ENCODE results near the gene IQSEC3. TPM values are rescaled to one million over a fixed set of nuclear protein-coding genes. Genes with fewer than 3 reads are reported as not detected.
A peak's percentile ranks its signal among the peaks of the same experiment; 100 is the strongest.

The IQSEC3 gene
- total RNA-seq, 1 experiment from 2014 or later = not detected

GRCh38 chr12:153080-153746, 86.6 kb downstream of the IQSEC3 start:
- DNase-seq (ENCODE audit: unreplicated experiment) = peak; percentile 68
- H3K4me3 Mint-ChIP-seq (ENCODE audit: unreplicated experiment) = no peak overlapping the region
- H3K4me1 Mint-ChIP-seq (ENCODE audit: insufficient read depth, unreplicated experiment) = peaks cover 13% of the 10 kb centered on the region
- intact Hi-C loops (cut with micrococcal nuclease) = no loop called here
- H3K27ac Mint-ChIP-seq (ENCODE audit: low read depth, unreplicated experiment) = no peak overlapping the region
- no peaks in the 10 kb centered on the region for H3K9me3 Mint-ChIP-seq (ENCODE audit: unreplicated experiment)
- H3K36me3 Mint-ChIP-seq (ENCODE audit: insufficient read depth, unreplicated experiment) = no peaks in the 10 kb centered on the region
- BruUV-seq (replicated peaks) = no TSS peak
- peak; percentile 71 for TF ChIP-seq CTCF (IDR thresholded peaks at IDR 0.05; ENCODE audit: unreplicated experiment)
- ChIA-PET POLR2A (no interaction called here), CTCF (interaction anchor here (0.7 to 1.3 kb wide), 3 partner anchors 21 to 96 kb away, joined by 3 to 5 read pairs (median 3); no protein-coding TSS in a partner anchor)
- peaks cover 44% of the 10 kb centered on the region for H3K27me3 Mint-ChIP-seq (ENCODE audit: insufficient read depth, unreplicated experiment)

GRCh38 chr12:154058-154457, 87.5 kb downstream of the IQSEC3 start:
- ChIA-PET CTCF (no interaction called here), POLR2A (no interaction called here)
- no peaks in the 10 kb centered on the region for H3K36me3 Mint-ChIP-seq (ENCODE audit: insufficient read depth, unreplicated experiment)
- no peak for DNase-seq (ENCODE audit: unreplicated experiment)
- peaks cover 7% of the 10 kb centered on the region for H3K4me1 Mint-ChIP-seq (ENCODE audit: insufficient read depth, unreplicated experiment)
- no peaks in the 10 kb centered on the region for H3K9me3 Mint-ChIP-seq (ENCODE audit: unreplicated experiment)
- TF ChIP-seq CTCF (IDR thresholded peaks at IDR 0.05; ENCODE audit: unreplicated experiment) = no peak
- intact Hi-C loops (cut with micrococcal nuclease) = no loop called here
- BruUV-seq (replicated peaks) = no TSS peak
- H3K4me3 Mint-ChIP-seq (ENCODE audit: unreplicated experiment) = no peak overlapping the region
- peaks cover 40% of the 10 kb centered on the region for H3K27me3 Mint-ChIP-seq (ENCODE audit: insufficient read depth, unreplicated experiment)
- H3K27ac Mint-ChIP-seq (ENCODE audit: low read depth, unreplicated experiment) = no peak overlapping the region

GRCh38 chr12:155006-155405, 88.4 kb downstream of the IQSEC3 start:
- CTCF ChIA-PET = no interaction called here
- no peaks in the 10 kb centered on the region for H3K36me3 Mint-ChIP-seq (ENCODE audit: insufficient read depth, unreplicated experiment)
- peaks cover 33% of the 10 kb centered on the region for H3K27me3 Mint-ChIP-seq (ENCODE audit: insufficient read depth, unreplicated experiment)
- peaks cover 7% of the 10 kb centered on the region for H3K4me1 Mint-ChIP-seq (ENCODE audit: insufficient read depth, unreplicated experiment)
- H3K9me3 Mint-ChIP-seq (ENCODE audit: unreplicated experiment) = no peaks in the 10 kb centered on the region
- BruUV-seq (replicated peaks) = no TSS peak
- no peak overlapping the region for H3K4me3 Mint-ChIP-seq (ENCODE audit: unreplicated experiment)
- intact Hi-C loops (cut with micrococcal nuclease) = no loop called here
- POLR2A ChIA-PET = no interaction called here
- no peak overlapping the region for H3K27ac Mint-ChIP-seq (ENCODE audit: low read depth, unreplicated experiment)
- DNase-seq (ENCODE audit: unreplicated experiment) = no peak
- TF ChIP-seq CTCF (IDR thresholded peaks at IDR 0.05; ENCODE audit: unreplicated experiment) = no peak

- H3K36me3 Mint-ChIP-seq (ENCODE audit: insufficient read depth, unreplicated experiment) = no peaks in the 10 kb centered on the region
- intact Hi-C loops (cut with micrococcal nuclease) = no loop called here
These were observed 89.1 kb downstream of the IQSEC3 start for GRCh38 chr12:155646-156045.

More at GRCh38 chr12:155646-156045, 89.1 kb downstream of the IQSEC3 start:
- POLR2A ChIA-PET = no interaction called here
- BruUV-seq (replicated peaks) = no TSS peak
- no peak for DNase-seq (ENCODE audit: unreplicated experiment)
- Mint-ChIP-seq H3K4me3 (ENCODE audit: unreplicated experiment) (no peak overlapping the region), H3K27ac (ENCODE audit: low read depth, unreplicated experiment) (no peak overlapping the region), H3K4me1 (ENCODE audit: insufficient read depth, unreplicated experiment) (peaks cover 7% of the 10 kb centered on the region), H3K9me3 (ENCODE audit: unreplicated experiment) (no peaks in the 10 kb centered on the region), H3K27me3 (ENCODE audit: insufficient read depth, unreplicated experiment) (peaks cover 33% of the 10 kb centered on the region)
- CTCF ChIA-PET = no interaction called here
- no peak for TF ChIP-seq CTCF (IDR thresholded peaks at IDR 0.05; ENCODE audit: unreplicated experiment)
